HEK293 (cell line): ENCODE data around the gene AGO3.

Experiments
- GLIS1 ChIP-seq: fragments of 450-650 bp; formaldehyde crosslinking; IDR thresholded peaks from 2 replicates; pipeline ENCODE4 v1.5.1; 2016; ENCODE audit warnings: missing biosample characterization, missing genetic modification characterization
- SP2 ChIP-seq: fragments of 450-650 bp; formaldehyde crosslinking; IDR thresholded peaks from 2 replicates; pipeline ENCODE4 v1.5.1; 2016; ENCODE audit warnings: missing biosample characterization, missing genetic modification characterization
- SP3 ChIP-seq: fragments of 450-650 bp; formaldehyde crosslinking; IDR thresholded peaks from 2 replicates; pipeline ENCODE4 v1.5.1; 2016; ENCODE audit warnings: missing biosample characterization, missing genetic modification characterization
- ZFHX2 ChIP-seq: fragments of 450-650 bp; formaldehyde crosslinking; conservative IDR thresholded peaks from 2 replicates; pipeline ENCODE4 v1.5.1; 2016; ENCODE audit warnings: missing biosample characterization, missing genetic modification characterization
- ZFP3 ChIP-seq: fragments of 450-650 bp; formaldehyde crosslinking; IDR thresholded peaks from 2 replicates; pipeline ENCODE4 v1.5.1; 2016; ENCODE audit warnings: low read depth, missing biosample characterization, missing genetic modification characterization
- ZNF138 ChIP-seq: fragments of 450-650 bp; formaldehyde crosslinking; IDR thresholded peaks from 2 replicates; pipeline ENCODE4 v1.5.1; 2016; ENCODE audit warnings: missing biosample characterization, missing genetic modification characterization, borderline replicate concordance
- ZNF157 ChIP-seq: fragments of 450-650 bp; formaldehyde crosslinking; IDR thresholded peaks from 2 replicates; pipeline ENCODE4 v1.5.1; 2016; ENCODE audit warnings: missing biosample characterization, missing genetic modification characterization
- ZNF221 ChIP-seq: fragments of 450-650 bp; formaldehyde crosslinking; IDR thresholded peaks from 2 replicates; pipeline ENCODE4 v1.5.1; 2017; ENCODE audit warnings: missing biosample characterization, missing genetic modification characterization, borderline replicate concordance
- ZNF292 ChIP-seq: fragments of 450-650 bp; formaldehyde crosslinking; IDR thresholded peaks from 2 replicates; pipeline ENCODE4 v1.5.1; 2016; ENCODE audit warnings: low read depth, missing biosample characterization, missing genetic modification characterization, borderline replicate concordance
- ZNF404 ChIP-seq: fragments of 450-650 bp; formaldehyde crosslinking; IDR thresholded peaks from 2 replicates; pipeline ENCODE4 v1.5.1; 2017; ENCODE audit warnings: missing biosample characterization, missing genetic modification characterization
- ZNF423 ChIP-seq: fragments of 450-650 bp; formaldehyde crosslinking; IDR thresholded peaks from 2 replicates; pipeline ENCODE4 v1.5.1; 2016; ENCODE audit warnings: missing biosample characterization, missing genetic modification characterization
- ZNF510 ChIP-seq: fragments of 450-650 bp; formaldehyde crosslinking; IDR thresholded peaks from 2 replicates; pipeline ENCODE4 v1.5.1; 2018; ENCODE audit warnings: mild to moderate bottlenecking, missing genetic modification characterization, missing biosample characterization; ENCODE audit not compliant: insufficient replicate concordance
- ZNF560 ChIP-seq: fragments of 450-650 bp; formaldehyde crosslinking; IDR thresholded peaks from 2 replicates; pipeline ENCODE4 v1.5.1; 2017; ENCODE audit warnings: missing biosample characterization, missing genetic modification characterization, borderline replicate concordance
- ZNF621 ChIP-seq: fragments of 450-650 bp; formaldehyde crosslinking; IDR thresholded peaks from 2 replicates; pipeline ENCODE4 v1.5.1; 2017; ENCODE audit warnings: missing biosample characterization, missing genetic modification characterization
- ZNF626 ChIP-seq: fragments of 450-650 bp; sonication (Bioruptor Pico); formaldehyde crosslinking; IDR thresholded peaks from 2 replicates; pipeline ENCODE4 v1.5.1; 2018; ENCODE audit warnings: missing biosample characterization, missing genetic modification characterization, inconsistent platforms
- ZNF777 ChIP-seq: fragments of 450-650 bp; formaldehyde crosslinking; IDR thresholded peaks from 2 replicates; pipeline ENCODE4 v1.5.1; 2017; ENCODE audit warnings: missing biosample characterization, missing genetic modification characterization, borderline replicate concordance
- ZNF785 ChIP-seq: fragments of 450-650 bp; formaldehyde crosslinking; IDR thresholded peaks from 2 replicates; pipeline ENCODE4 v1.5.1; 2016; ENCODE audit warnings: missing biosample characterization, missing genetic modification characterization
- ZNF837 ChIP-seq: fragments of 450-650 bp; formaldehyde crosslinking; IDR thresholded peaks from 2 replicates; pipeline ENCODE4 v1.5.1; 2016; ENCODE audit warnings: missing biosample characterization, missing genetic modification characterization
- ZNF843 ChIP-seq: fragments of 450-650 bp; formaldehyde crosslinking; IDR thresholded peaks from 2 replicates; pipeline ENCODE4 v1.5.1; 2016; ENCODE audit warnings: missing biosample characterization, missing genetic modification characterization
- TF ChIP-seq, protein P1 (sequence below): fragments of 450-650 bp; IDR thresholded peaks from 2 replicates; pipeline ENCODE4 v1.5.1; 2018; ENCODE audit warnings: missing biosample characterization, mild to moderate bottlenecking, missing genetic modification characterization
- TF ChIP-seq, protein P2 (sequence below): fragments of 450-650 bp; formaldehyde crosslinking; IDR thresholded peaks from 2 replicates; pipeline ENCODE4 v1.5.1; 2016; ENCODE audit warnings: missing biosample characterization, missing genetic modification characterization
- TF ChIP-seq, protein P3 (sequence below): fragments of 450-650 bp; formaldehyde crosslinking; optimal IDR thresholded peaks from 2 replicates; pipeline ENCODE3; 2016; ENCODE audit warnings: missing biosample characterization, mild to moderate bottlenecking, missing genetic modification characterization
- TF ChIP-seq, protein P4 (sequence below): fragments of 450-650 bp; formaldehyde crosslinking; IDR thresholded peaks from 2 replicates; pipeline ENCODE4 v1.5.1; 2016; ENCODE audit warnings: missing biosample characterization, missing genetic modification characterization, low read depth
- TF ChIP-seq, protein P5 (sequence below): fragments of 450-650 bp; formaldehyde crosslinking; IDR thresholded peaks from 2 replicates; pipeline ENCODE4 v1.5.1; 2017; ENCODE audit warnings: missing biosample characterization, missing genetic modification characterization
- TF ChIP-seq, protein P6 (sequence below): fragments of 450-650 bp; formaldehyde crosslinking; IDR thresholded peaks from 2 replicates; pipeline ENCODE4 v1.5.1; 2016; ENCODE audit warnings: missing biosample characterization, missing genetic modification characterization
- TF ChIP-seq, protein P7 (sequence below): fragments of 450-650 bp; formaldehyde crosslinking; IDR thresholded peaks from 2 replicates; pipeline ENCODE4 v1.5.1; 2017; ENCODE audit warnings: missing biosample characterization, missing genetic modification characterization
- TF ChIP-seq, protein P8 (sequence below): fragments of 450-650 bp; formaldehyde crosslinking; IDR thresholded peaks from 2 replicates; pipeline ENCODE4 v1.5.1; 2016; ENCODE audit warnings: missing biosample characterization, missing genetic modification characterization

AGO3 gene

DNA sequence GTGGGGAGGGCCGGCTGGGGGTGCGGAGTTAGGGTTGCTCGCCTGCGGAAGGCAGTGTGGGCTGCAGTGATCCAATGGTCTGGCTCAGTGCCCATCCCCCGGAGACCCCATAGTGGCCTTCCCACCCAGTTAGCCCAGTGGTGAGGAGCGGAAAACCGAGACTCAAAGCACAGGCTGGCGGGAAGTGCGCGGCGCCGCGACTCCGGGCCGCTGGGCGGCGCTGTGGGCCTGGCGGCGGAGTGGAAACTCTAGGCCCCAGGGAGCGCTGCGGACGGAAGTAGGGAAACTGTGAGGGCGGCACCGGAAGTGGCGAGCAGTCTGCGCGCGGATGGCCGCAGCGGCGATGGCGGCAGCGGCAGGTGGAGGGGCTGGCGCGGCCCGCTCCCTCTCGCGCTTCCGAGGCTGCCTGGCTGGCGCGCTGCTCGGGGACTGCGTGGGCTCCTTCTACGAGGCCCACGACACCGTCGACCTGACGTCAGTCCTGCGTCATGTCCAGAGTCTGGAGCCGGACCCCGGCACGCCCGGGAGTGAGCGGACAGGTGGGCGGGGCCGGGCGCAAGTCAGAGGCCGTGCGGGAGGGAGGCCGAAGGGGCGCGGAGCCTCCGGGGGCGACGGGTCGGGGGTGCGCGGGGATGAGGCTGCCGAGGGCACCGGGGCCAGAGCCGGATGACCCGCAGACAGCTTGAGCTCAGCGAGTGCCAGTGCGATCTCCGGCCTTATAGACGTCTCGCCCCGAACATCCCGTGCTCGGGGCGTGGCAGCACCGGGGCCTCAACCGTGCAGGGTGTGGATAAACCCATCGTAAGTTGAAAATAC lies 157.9 kb downstream of the AGO3 start, which contains the start of gene ADPRS (continued):
- TF ChIP-seq, protein P1, sequence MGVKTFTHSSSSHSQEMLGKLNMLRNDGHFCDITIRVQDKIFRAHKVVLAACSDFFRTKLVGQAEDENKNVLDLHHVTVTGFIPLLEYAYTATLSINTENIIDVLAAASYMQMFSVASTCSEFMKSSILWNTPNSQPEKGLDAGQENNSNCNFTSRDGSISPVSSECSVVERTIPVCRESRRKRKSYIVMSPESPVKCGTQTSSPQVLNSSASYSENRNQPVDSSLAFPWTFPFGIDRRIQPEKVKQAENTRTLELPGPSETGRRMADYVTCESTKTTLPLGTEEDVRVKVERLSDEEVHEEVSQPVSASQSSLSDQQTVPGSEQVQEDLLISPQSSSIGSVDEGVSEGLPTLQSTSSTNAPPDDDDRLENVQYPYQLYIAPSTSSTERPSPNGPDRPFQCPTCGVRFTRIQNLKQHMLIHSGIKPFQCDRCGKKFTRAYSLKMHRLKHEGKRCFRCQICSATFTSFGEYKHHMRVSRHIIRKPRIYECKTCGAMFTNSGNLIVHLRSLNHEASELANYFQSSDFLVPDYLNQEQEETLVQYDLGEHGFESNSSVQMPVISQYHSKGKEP (tag by site-specific recombination), result peak; percentile 70; the same call in 1 of the 2 replicates
- TF ChIP-seq, protein P2, sequence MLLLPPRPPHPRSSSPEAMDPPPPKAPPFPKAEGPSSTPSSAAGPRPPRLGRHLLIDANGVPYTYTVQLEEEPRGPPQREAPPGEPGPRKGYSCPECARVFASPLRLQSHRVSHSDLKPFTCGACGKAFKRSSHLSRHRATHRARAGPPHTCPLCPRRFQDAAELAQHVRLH (tag by site-specific recombination), result peak; percentile 85; the same call in 1 of the 2 replicates
- TF ChIP-seq ZNF510 (tag by site-specific recombination) (no peak), GLIS1 (tag by site-specific recombination) (peak; percentile 86; the same call in 1 of the 2 replicates), ZNF138 (no peak), ZNF621 (tag by site-specific recombination) (no peak), ZNF157 (tag by site-specific recombination) (no peak), ZNF777 (tag by site-specific recombination) (no peak), ZNF423 (peak; percentile 38; the same call in 1 of the 2 replicates), ZNF785 (tag by site-specific recombination) (peak; percentile 82; the same call in 1 of the 2 replicates), ZNF626 (tag by site-specific recombination) (no peak; the same call in 1 of the 2 replicates), ZNF404 (tag by site-specific recombination) (no peak), ZNF843 (tag by site-specific recombination) (peak; percentile 82), ZFP3 (tag by site-specific recombination) (no peak), SP2 (tag by site-specific recombination) (peak; percentile 91), ZNF292 (tag by site-specific recombination) (no peak), ZNF837 (no peak), ZFHX2 (tag by site-specific recombination) (peak; percentile 93), SP3 (tag by site-specific recombination) (peak; percentile 95), ZNF560 (no peak), ZNF221 (tag by site-specific recombination) (no peak)
- TF ChIP-seq, protein P3, sequence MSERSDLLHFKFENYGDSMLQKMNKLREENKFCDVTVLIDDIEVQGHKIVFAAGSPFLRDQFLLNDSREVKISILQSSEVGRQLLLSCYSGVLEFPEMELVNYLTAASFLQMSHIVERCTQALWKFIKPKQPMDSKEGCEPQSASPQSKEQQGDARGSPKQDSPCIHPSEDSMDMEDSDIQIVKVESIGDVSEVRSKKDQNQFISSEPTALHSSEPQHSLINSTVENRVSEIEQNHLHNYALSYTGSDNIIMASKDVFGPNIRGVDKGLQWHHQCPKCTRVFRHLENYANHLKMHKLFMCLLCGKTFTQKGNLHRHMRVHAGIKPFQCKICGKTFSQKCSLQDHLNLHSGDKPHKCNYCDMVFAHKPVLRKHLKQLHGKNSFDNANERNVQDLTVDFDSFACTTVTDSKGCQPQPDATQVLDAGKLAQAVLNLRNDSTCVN (tag by site-specific recombination), result peak; percentile 99
- TF ChIP-seq, protein P4, sequence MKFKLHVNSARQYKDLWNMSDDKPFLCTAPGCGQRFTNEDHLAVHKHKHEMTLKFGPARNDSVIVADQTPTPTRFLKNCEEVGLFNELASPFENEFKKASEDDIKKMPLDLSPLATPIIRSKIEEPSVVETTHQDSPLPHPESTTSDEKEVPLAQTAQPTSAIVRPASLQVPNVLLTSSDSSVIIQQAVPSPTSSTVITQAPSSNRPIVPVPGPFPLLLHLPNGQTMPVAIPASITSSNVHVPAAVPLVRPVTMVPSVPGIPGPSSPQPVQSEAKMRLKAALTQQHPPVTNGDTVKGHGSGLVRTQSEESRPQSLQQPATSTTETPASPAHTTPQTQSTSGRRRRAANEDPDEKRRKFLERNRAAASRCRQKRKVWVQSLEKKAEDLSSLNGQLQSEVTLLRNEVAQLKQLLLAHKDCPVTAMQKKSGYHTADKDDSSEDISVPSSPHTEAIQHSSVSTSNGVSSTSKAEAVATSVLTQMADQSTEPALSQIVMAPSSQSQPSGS, result no peak
- TF ChIP-seq, protein P5, sequence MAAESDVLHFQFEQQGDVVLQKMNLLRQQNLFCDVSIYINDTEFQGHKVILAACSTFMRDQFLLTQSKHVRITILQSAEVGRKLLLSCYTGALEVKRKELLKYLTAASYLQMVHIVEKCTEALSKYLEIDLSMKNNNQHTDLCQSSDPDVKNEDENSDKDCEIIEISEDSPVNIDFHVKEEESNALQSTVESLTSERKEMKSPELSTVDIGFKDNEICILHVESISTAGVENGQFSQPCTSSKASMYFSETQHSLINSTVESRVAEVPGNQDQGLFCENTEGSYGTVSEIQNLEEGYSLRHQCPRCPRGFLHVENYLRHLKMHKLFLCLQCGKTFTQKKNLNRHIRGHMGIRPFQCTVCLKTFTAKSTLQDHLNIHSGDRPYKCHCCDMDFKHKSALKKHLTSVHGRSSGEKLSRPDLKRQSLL (tag by site-specific recombination), result peak; percentile 14; the same call in 1 of the 2 replicates
- TF ChIP-seq, protein P6, sequence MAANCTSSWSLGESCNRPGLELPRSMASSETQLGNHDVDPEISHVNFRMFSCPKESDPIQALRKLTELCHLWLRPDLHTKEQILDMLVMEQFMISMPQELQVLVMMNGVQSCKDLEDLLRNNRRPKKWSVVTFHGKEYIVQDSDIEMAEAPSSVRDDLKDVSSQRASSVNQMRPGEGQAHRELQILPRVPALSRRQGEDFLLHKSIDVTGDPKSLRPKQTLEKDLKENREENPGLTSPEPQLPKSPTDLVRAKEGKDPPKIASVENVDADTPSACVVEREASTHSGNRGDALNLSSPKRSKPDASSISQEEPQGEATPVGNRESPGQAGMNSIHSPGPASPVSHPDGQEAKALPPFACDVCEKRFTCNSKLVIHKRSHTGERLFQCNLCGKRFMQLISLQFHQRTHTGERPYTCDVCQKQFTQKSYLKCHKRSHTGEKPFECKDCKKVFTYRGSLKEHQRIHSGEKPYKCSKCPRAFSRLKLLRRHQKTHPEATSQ, result peak; percentile 97
- TF ChIP-seq, protein P7, sequence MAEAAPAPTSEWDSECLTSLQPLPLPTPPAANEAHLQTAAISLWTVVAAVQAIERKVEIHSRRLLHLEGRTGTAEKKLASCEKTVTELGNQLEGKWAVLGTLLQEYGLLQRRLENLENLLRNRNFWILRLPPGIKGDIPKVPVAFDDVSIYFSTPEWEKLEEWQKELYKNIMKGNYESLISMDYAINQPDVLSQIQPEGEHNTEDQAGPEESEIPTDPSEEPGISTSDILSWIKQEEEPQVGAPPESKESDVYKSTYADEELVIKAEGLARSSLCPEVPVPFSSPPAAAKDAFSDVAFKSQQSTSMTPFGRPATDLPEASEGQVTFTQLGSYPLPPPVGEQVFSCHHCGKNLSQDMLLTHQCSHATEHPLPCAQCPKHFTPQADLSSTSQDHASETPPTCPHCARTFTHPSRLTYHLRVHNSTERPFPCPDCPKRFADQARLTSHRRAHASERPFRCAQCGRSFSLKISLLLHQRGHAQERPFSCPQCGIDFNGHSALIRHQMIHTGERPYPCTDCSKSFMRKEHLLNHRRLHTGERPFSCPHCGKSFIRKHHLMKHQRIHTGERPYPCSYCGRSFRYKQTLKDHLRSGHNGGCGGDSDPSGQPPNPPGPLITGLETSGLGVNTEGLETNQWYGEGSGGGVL (tag by site-specific recombination), result 0 out of 2 replicates have a peak, but pooled peaks have one; percentile 24
- TF ChIP-seq, protein P8, sequence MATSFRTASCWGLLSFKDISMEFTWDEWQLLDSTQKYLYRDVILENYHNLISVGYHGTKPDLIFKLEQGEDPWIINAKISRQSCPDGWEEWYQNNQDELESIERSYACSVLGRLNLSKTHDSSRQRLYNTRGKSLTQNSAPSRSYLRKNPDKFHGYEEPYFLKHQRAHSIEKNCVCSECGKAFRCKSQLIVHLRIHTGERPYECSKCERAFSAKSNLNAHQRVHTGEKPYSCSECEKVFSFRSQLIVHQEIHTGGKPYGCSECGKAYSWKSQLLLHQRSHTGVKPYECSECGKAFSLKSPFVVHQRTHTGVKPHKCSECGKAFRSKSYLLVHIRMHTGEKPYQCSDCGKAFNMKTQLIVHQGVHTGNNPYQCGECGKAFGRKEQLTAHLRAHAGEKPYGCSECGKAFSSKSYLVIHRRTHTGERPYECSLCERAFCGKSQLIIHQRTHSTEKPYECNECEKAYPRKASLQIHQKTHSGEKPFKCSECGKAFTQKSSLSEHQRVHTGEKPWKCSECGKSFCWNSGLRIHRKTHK, result no peak
